DMS79 treated with DMSO at 0.1 percent for 48 hours (cell line): Measurements from ENCODE around the gene KIAA1217.
A peak's percentile ranks its signal among the peaks of the same experiment; 100 is the strongest.

Experiments used
- DNase-seq: peaks from one replicate; lab custom pipeline; 2025; lab: John Stamatoyannopoulos, UW

Gene KIAA1217

GRCh38 chr10:24551161-24551560, 342.2 kb downstream of the KIAA1217 start:
- DNase-seq: no peak

- no peak for DNase-seq
Observed at GRCh38 chr10:24552346-24553016, 343.5 kb downstream of the KIAA1217 start.

- no peak for DNase-seq
Observed at GRCh38 chr10:24553051-24553612, 344.2 kb downstream of the KIAA1217 start.

GRCh38 chr10:24554036-24554435, 345.1 kb downstream of the KIAA1217 start:
- DNase-seq: no peak

- DNase-seq: no peak
Observed at GRCh38 chr10:24556126-24556749, 347.3 kb downstream of the KIAA1217 start.

GRCh38 chr10:24556750-24557742, 348.1 kb downstream of the KIAA1217 start:
- peak; percentile 18 for DNase-seq

DNA sequence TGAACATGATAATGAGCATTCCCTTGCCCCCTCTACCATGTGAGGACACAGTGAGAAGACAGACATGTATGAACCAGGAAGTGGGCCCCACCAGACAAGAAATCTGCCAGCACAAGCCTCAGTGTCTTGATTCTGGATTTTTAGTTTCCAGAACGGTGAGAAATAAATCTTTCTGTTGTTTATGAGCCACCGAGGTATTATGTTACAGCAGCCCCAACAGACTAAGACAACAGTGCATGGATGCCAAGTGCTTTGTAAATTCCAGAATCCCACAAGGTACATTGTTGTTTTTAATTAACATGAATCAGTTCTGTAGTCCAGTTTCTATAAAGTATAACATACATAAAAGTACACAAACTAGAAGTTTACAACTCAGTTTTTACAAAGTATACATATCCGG, 352.5 kb downstream of the KIAA1217 start:
- DNase-seq: no peak

DNA sequence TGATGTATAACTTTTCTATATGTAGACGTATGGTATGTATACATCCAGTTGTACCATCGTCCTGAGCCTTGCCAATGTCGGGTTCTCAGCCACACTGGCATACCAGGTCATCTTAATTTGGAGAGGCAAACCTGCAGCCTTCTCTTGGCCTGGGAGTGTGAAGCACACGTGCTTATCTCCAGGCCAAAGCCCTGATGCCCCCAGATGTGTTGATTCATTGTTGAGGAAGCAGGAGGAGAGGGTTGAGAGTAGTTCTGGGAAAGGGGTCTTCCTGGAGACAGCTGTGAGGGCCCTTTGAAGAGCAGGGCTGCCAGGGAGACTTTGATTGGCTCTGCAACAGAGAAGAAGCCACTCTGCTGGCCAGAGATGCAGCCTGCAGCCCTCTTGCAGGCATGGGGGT, 359.1 kb downstream of the KIAA1217 start:
- no peak for DNase-seq

DNA sequence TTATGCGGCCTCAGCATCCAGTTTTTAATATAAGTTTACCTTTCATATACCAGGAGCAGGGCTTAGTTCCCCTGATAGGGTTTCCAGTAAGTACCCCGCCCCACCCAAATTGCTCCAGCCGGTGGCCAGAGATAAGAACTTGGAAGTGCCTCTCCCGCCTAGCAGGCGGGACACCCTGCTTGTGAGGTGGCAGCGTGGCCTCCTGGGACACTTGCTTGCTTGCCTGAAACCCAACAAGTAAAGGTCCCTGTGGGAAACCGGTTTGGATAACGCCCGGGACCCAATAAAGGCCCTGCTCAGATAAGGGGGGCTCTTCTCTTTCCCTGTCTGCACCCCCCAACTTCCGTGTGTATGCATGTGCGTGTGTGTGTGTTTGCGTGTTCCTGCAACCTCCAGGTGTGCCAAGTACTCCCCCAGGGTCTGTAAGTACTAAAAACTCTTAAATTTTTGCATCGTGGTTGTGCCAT, 360.4 kb downstream of the KIAA1217 start:
- DNase-seq: no peak

- no peak for DNase-seq
Observed at GRCh38 chr10:24569828-24570657, 361.1 kb downstream of the KIAA1217 start.

GRCh38 chr10:24570658-24571426, 361.9 kb downstream of the KIAA1217 start:
- no peak for DNase-seq

GRCh38 chr10:24571870-24572450, 363.0 kb downstream of the KIAA1217 start:
- DNase-seq: no peak

- no peak for DNase-seq
Observed at GRCh38 chr10:24574161-24574560, 365.2 kb downstream of the KIAA1217 start.

- DNase-seq: no peak
Observed at GRCh38 chr10:24574578-24575155, 365.7 kb downstream of the KIAA1217 start.

GRCh38 chr10:24575481-24576002, 366.6 kb downstream of the KIAA1217 start:
- DNase-seq: no peak

- no peak for DNase-seq
Observed at GRCh38 chr10:24579448-24579847, 370.5 kb downstream of the KIAA1217 start.

GRCh38 chr10:24579906-24580305, 371.0 kb downstream of the KIAA1217 start:
- no peak for DNase-seq

- DNase-seq: no peak
Observed at GRCh38 chr10:24589265-24589664, 380.3 kb downstream of the KIAA1217 start.

GRCh38 chr10:24590697-24591457, 381.9 kb downstream of the KIAA1217 start:
- no peak for DNase-seq
